Activated T-cell treated with anti-CD3 and anti-CD28 coated beads, Interleukin-2, amount 50 U/mL, for 72 hours (primary cell): ENCODE measurements around the gene PLEKHA6. TPM values are rescaled to one million over a fixed set of nuclear protein-coding genes. Genes with fewer than 3 reads are reported as not detected.

Experiments used
- ATAC-seq, 2 donors: fragments of 150-1000 bp; cut with Tn5 transposase; replicated peaks in 1 of 2; 2 replicates each; pipeline ENCODE4 v1.10.0; 2021; ENCODE audit warnings: moderate library complexity in 2 of 2, mild to moderate bottlenecking in 1 of 2
- DNase-seq, 2 donors: peaks; one replicate each; pipeline ENCODE4 v3.0.0; 2021 to 2022; ENCODE audit warnings: mixed read lengths in 1 of 2
- H3K27ac Mint-ChIP-seq: one replicate; pipeline ENCODE4 v1.8.0; 2022; ENCODE audit warnings: mild to moderate bottlenecking, moderate library complexity, mixed read lengths
- H3K27me3 Mint-ChIP-seq: one replicate; pipeline ENCODE4 v1.8.0; 2022; ENCODE audit warnings: low read depth, mixed read lengths
- H3K36me3 Mint-ChIP-seq, 2 donors: one replicate each; pipeline ENCODE4 v1.8.0; 2022; ENCODE audit warnings: mixed read lengths in 2 of 2, mild to moderate bottlenecking in 1 of 2; ENCODE audit not compliant: insufficient read depth in 2 of 2
- H3K4me1 Mint-ChIP-seq: one replicate; pipeline ENCODE4 v1.8.0; 2022; ENCODE audit warnings: low read depth, mixed read lengths
- H3K4me3 Mint-ChIP-seq, 2 donors: one replicate each; pipeline ENCODE4 v1.8.0; 2022; ENCODE audit warnings: mild to moderate bottlenecking in 2 of 2, mixed read lengths in 2 of 2, moderate library complexity in 2 of 2
- H3K9me3 Mint-ChIP-seq, 2 donors: one replicate each; pipeline ENCODE4 v1.8.0; 2022; ENCODE audit warnings: mixed read lengths in 2 of 2
- total RNA-seq, 2 donors: library from RNA; stranded (reverse); gene quantifications; one replicate each; pipeline ENCODE4 v1.2.3, GENCODE V29; 2022

PLEKHA6 gene
- total RNA-seq, 2 donors from 2014 or later: 0.31 to 3.4 TPM

DNA sequence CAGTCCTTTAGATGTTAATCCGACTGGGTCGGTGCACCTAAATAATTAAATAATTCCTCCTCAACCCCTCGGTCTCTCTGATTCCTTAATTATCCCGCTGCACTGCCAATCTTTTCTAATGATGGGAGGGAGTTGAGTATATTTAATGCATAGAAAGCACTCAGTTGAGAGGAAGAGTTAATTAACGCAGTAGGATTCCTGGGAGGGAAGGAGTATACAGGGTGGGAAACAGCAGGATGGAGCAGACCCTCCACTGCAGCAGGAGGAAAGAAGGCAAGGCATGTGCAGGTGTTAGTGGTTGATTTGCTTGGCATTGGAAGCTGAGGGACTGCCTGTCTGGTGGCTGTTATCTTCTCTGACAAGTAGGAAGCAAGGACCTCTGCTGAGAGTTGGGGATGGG is 183.7 kb downstream of the PLEKHA6 start:
- DNase-seq (no peak), ATAC-seq (no peak)
- no peaks in the 10 kb centered on the region for H3K4me1 Mint-ChIP-seq
- H3K4me3 Mint-ChIP-seq: no peak overlapping the region
- H3K9me3 Mint-ChIP-seq: peaks cover 2 to 4% of the 10 kb centered on the region in 2 donors
- peaks cover 1 to 5% of the 10 kb centered on the region in 2 donors for H3K36me3 Mint-ChIP-seq
- peaks cover 6% of the 10 kb centered on the region for H3K27me3 Mint-ChIP-seq
- no peak overlapping the region for H3K27ac Mint-ChIP-seq

DNA sequence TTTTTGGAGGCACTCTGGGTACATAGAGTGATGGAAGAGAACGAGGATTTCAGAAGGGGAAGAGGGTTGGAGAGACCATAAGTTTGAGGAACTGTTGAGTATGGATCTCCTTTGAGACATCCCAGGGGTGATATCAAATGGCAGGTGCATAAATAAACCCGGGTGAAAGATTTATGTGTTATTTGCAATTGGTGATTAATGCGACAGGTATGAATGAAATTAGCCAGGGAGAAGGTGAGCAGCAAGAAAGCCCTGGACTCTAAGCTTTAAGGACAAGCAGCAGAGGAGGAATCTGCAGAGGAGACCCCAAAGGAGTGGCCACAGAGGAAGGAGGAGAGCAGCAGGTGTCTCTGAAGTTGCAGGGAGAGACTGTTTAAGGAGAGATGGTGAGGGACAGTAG is 184.8 kb downstream of the PLEKHA6 start:
- no peak overlapping the region for H3K4me3 Mint-ChIP-seq
- peaks cover 6% of the 10 kb centered on the region for H3K27me3 Mint-ChIP-seq
- ATAC-seq: no peak
- no peaks in the 10 kb centered on the region for H3K4me1 Mint-ChIP-seq
- H3K9me3 Mint-ChIP-seq: peaks cover 5 to 8% of the 10 kb centered on the region in 2 donors
- H3K36me3 Mint-ChIP-seq: peaks cover 1 to 7% of the 10 kb centered on the region in 2 donors
- H3K27ac Mint-ChIP-seq: no peak overlapping the region
- no peak for DNase-seq

DNA sequence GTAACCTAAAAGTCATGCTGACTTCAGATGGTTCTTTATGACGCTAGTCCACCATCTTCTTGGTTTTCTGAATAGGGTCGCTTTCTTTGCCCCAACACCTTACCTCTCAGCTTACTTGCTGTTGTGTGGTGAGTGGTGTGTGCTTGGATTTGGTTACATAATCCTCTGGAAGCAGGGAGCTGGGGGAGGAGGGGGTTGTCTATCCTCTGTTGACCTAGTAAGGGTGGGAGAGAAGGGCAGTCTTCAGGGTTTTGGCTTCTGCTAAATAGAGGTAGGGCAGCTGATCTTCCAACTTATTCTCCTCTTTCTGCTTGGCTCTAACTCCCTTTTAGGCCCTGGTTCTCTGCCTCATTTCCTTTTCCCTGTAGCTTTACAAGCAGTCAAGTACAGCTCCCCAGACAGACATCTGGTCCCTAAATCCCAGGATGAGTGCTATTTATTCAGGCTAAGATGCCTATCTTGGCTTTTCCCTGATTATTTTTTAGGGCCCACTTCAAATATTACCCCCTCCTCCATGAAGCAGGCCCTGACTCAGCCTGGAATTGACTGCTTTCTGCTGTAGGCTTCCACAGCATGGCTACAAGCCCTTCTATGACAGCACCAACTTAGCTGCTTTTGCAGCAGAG is 187.2 kb downstream of the PLEKHA6 start:
- ATAC-seq: no peak
- H3K9me3 Mint-ChIP-seq: peaks cover 5 to 12% of the 10 kb centered on the region in 2 donors
- no peak overlapping the region for H3K27ac Mint-ChIP-seq

DNA sequence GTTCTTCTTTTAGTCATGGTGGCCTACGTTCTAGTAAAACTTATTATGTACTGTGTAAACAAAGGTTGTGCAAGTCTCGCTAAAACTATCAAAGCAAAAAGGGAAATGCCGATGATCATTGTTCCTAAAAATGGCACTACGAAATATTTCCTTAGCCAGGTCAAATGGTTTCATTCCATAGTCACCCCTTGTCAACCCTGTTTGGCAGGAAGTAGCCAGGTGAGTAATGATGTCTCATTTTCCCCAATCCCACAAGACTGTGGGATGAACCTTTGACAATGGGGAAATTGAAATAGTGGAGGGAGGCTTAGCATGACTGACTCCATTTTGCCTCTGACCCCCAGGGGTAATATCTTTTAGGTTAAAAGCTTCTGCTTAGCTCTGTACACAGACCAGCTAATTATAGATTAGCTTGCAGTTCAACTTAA is 188.0 kb downstream of the PLEKHA6 start:
- ATAC-seq (no peak), DNase-seq (no peak)
- Mint-ChIP-seq H3K4me1 (no peaks in the 10 kb centered on the region), H3K4me3 (no peak overlapping the region), H3K27ac (no peak overlapping the region), H3K27me3 (peaks cover 6% of the 10 kb centered on the region), H3K9me3 (peaks cover 5 to 14% of the 10 kb centered on the region in 2 donors), H3K36me3 (peaks cover 1 to 12% of the 10 kb centered on the region in 2 donors)

More for the DNA sequence above, 187.2 kb downstream of the PLEKHA6 start:
- peaks cover 6% of the 10 kb centered on the region for H3K27me3 Mint-ChIP-seq
- H3K4me1 Mint-ChIP-seq: no peaks in the 10 kb centered on the region
- H3K36me3 Mint-ChIP-seq: peaks cover 1 to 10% of the 10 kb centered on the region in 2 donors
- H3K4me3 Mint-ChIP-seq: no peak overlapping the region
- DNase-seq: no peak

DNA sequence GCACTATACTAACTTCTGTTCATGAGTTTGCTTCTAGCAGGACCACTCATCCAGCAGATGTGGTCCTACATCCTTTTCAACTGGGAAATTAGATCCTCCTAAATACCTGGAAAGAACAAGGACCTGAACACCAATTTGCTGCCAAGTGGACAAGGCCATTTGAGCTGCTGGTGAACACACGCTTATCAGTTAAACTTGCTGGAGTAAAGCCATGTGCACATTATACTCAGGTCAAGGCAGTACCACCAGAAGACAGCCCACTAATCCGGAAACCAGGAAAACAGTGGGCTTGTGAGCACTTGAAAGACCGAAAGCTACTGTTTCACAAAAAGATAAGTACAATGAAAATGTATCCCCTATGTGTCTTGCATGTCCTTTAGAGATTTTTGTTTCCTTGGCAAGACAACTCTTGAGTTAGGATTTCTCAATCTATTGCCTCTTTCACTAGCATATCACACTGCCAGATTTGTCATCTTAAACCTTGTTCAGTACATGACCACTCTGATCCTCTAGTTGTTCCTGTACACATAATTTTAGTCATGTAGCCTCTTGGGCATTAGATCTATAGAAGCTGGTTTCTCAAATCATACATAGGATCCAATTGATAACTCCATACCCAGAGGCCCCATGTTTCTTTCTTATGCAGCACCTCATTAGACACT is 189.1 kb downstream of the PLEKHA6 start:
- no peak for ATAC-seq
- Mint-ChIP-seq H3K4me3 (no peak overlapping the region), H3K36me3 (peaks cover 1 to 12% of the 10 kb centered on the region in 2 donors), H3K27me3 (peaks cover 6% of the 10 kb centered on the region), H3K4me1 (no peaks in the 10 kb centered on the region), H3K27ac (no peak overlapping the region), H3K9me3 (peaks cover 5 to 16% of the 10 kb centered on the region in 2 donors)
- DNase-seq: no peak

DNA sequence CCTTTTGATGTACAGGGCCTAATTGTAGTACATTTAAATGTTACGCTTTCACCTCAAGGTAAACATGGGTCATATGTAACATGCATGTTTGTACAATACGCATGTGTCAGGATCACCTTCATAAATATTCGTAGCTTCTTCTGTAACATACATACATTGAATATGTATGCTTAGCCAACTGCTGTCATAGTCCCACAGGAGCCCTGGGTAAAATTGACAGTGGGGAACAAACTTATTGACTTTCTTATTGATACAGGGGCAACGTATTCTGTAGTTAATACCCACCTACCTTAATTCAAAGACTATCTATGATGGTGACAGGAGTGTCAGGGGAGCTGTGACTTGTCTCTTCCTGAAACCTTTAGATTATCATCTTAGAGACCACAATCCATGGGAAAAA is 189.9 kb downstream of the PLEKHA6 start:
- Mint-ChIP-seq H3K4me1 (no peaks in the 10 kb centered on the region), H3K9me3 (peaks cover 5 to 16% of the 10 kb centered on the region in 2 donors), H3K27ac (no peak overlapping the region), H3K36me3 (peaks cover 1 to 12% of the 10 kb centered on the region in 2 donors), H3K4me3 (no peak overlapping the region), H3K27me3 (peaks cover 14% of the 10 kb centered on the region)
- DNase-seq (no peak), ATAC-seq (no peak)

Other genes with a start within 250 kb of the PLEKHA6 start
- gene ETNK2, start 207.9 kb downstream of the PLEKHA6 start, total RNA-seq: 1 to 10 TPM; 1.7 TPM
- not detected for gene REN, start 193.6 kb downstream of the PLEKHA6 start, total RNA-seq
- not detected for gene KISS1, start 163.4 kb downstream of the PLEKHA6 start, total RNA-seq
- under 1 TPM; 0.58 to 0.76 TPM for gene GOLT1A, start 145.9 kb downstream of the PLEKHA6 start, total RNA-seq
- 10 to 100 TPM; 82.9 to 94.2 TPM for gene PPP1R15B, start 51.9 kb upstream of the PLEKHA6 start, total RNA-seq
- 10 to 100 TPM; 43.1 to 54.5 TPM for gene PIK3C2B, start 134.9 kb upstream of the PLEKHA6 start, total RNA-seq
- 100 to 1,000 TPM; 147 to 153 TPM for gene MDM4, start 156.5 kb upstream of the PLEKHA6 start, total RNA-seq